K562 (cell line): ENCODE data around the gene UNKL. TPM values are rescaled to one million over a fixed set of nuclear protein-coding genes. Genes with fewer than 3 reads are reported as not detected.

Experiments used
- ATAC-seq: fragments of 200-7000 bp; cut with Tn5 transposase; 3 replicates; pipeline ENCODE4 v1.9.1; 2020; ENCODE audit warnings: moderate library complexity
- BruUV-seq: library from RNA; stranded (reverse); fragments of 400-500 nt; replicated peaks from 2 replicates; lab custom pipeline; 2021; lab: Mats Ljungman, UMichigan
- CTCF ChIA-PET: fragments of 300-600 bp; formaldehyde crosslinking; extraction: SDS; loops from one replicate; lab custom pipeline; 2021; ENCODE audit warnings: low intra/inter-chr PET ratio; lab: Yijun Ruan, JAX
- POLR2A ChIA-PET: fragments of 300-600, 350-650 bp; sonication (Branson Sonifier 250); formaldehyde crosslinking; extraction: SDS; loops from one replicate; lab custom pipeline; 2021; ENCODE audit warnings: antibody characterized with exemption, inconsistent platforms; lab: Yijun Ruan, JAX
- DNase-seq, 4 experiments: peaks; one replicate each; pipeline versions ENCODE4 v3.0.0 to v3.0.0-alpha.2; 2011 to 2018; ENCODE audit warnings: low spot score in 3 of 4, mixed read lengths in 3 of 4; ENCODE audit errors: extremely low read depth in 1 of 4
- FAIRE-seq: peaks from 2 replicates; lab custom pipeline; 2011; peaks lifted over from hg19 to GRCh38; lab: Jason Lieb, UNC
- H2AFZ ChIP-seq: 2 replicates; pipeline ENCODE4 v1.6.0; 2011; ENCODE audit warnings: low read depth, low read length, control low read depth, inconsistent platforms
- H3K27ac ChIP-seq: fragments of 200-600 bp; 3 replicates; pipeline ENCODE4 v1.8.0; 2011; ENCODE audit warnings: low read depth, mild to moderate bottlenecking, control low read depth, inconsistent platforms, low read length, moderate library complexity, mixed read lengths; ENCODE audit errors: extremely low read depth
- H3K27me3 ChIP-seq, 2 experiments: fragments of 300-600 bp in 1 of 2; 2 replicates in 1 of 2; 3 replicates in 1 of 2; pipeline versions ENCODE4 v1.6.0 to v1.8.0; 2011; ENCODE audit warnings: inconsistent platforms in 2 of 2, low read length in 2 of 2, mild to moderate bottlenecking in 1 of 2, mixed read lengths in 1 of 2, moderate library complexity in 1 of 2; ENCODE audit not compliant: control insufficient read depth in 2 of 2, insufficient read depth in 2 of 2
- H3K36me3 ChIP-seq: fragments of 300-600 bp; 3 replicates; pipeline ENCODE4 v1.8.0; 2011; ENCODE audit warnings: mild to moderate bottlenecking, low read length, inconsistent platforms; ENCODE audit not compliant: control insufficient read depth, insufficient read depth
- H3K4me1 ChIP-seq, 2 experiments: fragments of 200-600 bp in 1 of 2; replicated peaks in 1 of 2; 2 replicates in 1 of 2; 3 replicates in 1 of 2; pipeline versions ENCODE4 v1.5.1 to v1.8.0; 2011; ENCODE audit warnings: inconsistent platforms in 2 of 2, low read length in 2 of 2, mild to moderate bottlenecking in 1 of 2, mixed read lengths in 1 of 2, moderate library complexity in 1 of 2; ENCODE audit not compliant: control insufficient read depth in 2 of 2, insufficient read depth in 2 of 2
- H3K4me2 ChIP-seq: 2 replicates; pipeline ENCODE4 v1.6.1; 2011; ENCODE audit warnings: low read length, control low read depth, inconsistent platforms, mixed read lengths; ENCODE audit not compliant: insufficient read depth
- H3K4me3 ChIP-seq: fragments of 200-600 bp; sonication (generic), shearing (Covaris generic); 2 replicates; pipeline ENCODE4 v1.5.1; 2016; ENCODE audit warnings: control low read depth, inconsistent platforms
- H3K79me2 ChIP-seq: fragments of 200-600 bp; 3 replicates; pipeline ENCODE4 v1.8.0; 2011; ENCODE audit warnings: low read length, inconsistent platforms; ENCODE audit not compliant: control insufficient read depth, insufficient read depth
- H3K9ac ChIP-seq, 2 experiments: 2 replicates each; pipeline versions ENCODE4 v1.6.0 to v1.6.1; 2011; ENCODE audit warnings: low read depth in 2 of 2, low read length in 2 of 2, control low read depth in 1 of 2, inconsistent platforms in 1 of 2, mild to moderate bottlenecking in 1 of 2, mixed read lengths in 1 of 2; ENCODE audit not compliant: insufficient read depth in 1 of 2
- H3K9me1 ChIP-seq: one replicate; pipeline ENCODE4 v1.6.0; 2011; ENCODE audit warnings: inconsistent platforms, mild to moderate bottlenecking, low read length, moderate library complexity; ENCODE audit not compliant: control insufficient read depth, insufficient read depth
- H3K9me3 ChIP-seq: replicated peaks from 2 replicates; pipeline ENCODE4 v1.5.1; 2011; ENCODE audit warnings: low read depth, low read length, inconsistent platforms; ENCODE audit not compliant: control insufficient read depth, insufficient read depth
- H4K20me1 ChIP-seq: replicated peaks from 2 replicates; pipeline ENCODE4 v1.6.1; 2011; ENCODE audit warnings: low read length, inconsistent platforms, mixed read lengths; ENCODE audit not compliant: control insufficient read depth, insufficient read depth
- CEBPB ChIP-seq: fragments of 450-650 bp; IDR thresholded peaks from 2 replicates; pipeline ENCODE4 v1.6.1; 2016; ENCODE audit warnings: missing genetic modification characterization, missing compliant biosample characterization
- DNMT1 ChIP-seq: fragments of 450-650 bp; IDR thresholded peaks from 2 replicates; pipeline ENCODE4 v1.6.1; 2016; ENCODE audit warnings: antibody characterized with exemption, mild to moderate bottlenecking
- ETV6 ChIP-seq, 3 experiments: fragments of 150-350 bp in 1 of 3; sonication (generic) in 1 of 3; formaldehyde crosslinking in 1 of 3; IDR thresholded peaks; 2 replicates each; pipeline versions ENCODE4 v1.6.1 to v1.8.0; 2014 to 2022; ENCODE audit warnings: borderline replicate concordance in 2 of 3, low read depth in 2 of 3, antibody characterized with exemption in 1 of 3, low read length in 1 of 3, mild to moderate bottlenecking in 1 of 3, missing genetic modification reagents in 1 of 3
- FIP1L1 ChIP-seq: fragments of 200-400 bp; formaldehyde crosslinking; IDR thresholded peaks from 2 replicates; pipeline ENCODE4 v1.6.1; 2018; ENCODE audit warnings: mild to moderate bottlenecking, low read depth, low read length; ENCODE audit not compliant: poor library complexity, severe bottlenecking
- FOXP1 ChIP-seq: sonication (generic); formaldehyde crosslinking; IDR thresholded peaks from 2 replicates; pipeline ENCODE4 v1.8.0; 2022; ENCODE audit warnings: mild to moderate bottlenecking, missing genetic modification reagents
- HMGN3 ChIP-seq: IDR thresholded peaks from 2 replicates; pipeline ENCODE4 v1.6.1; 2011; ENCODE audit warnings: borderline replicate concordance, low read depth, mild to moderate bottlenecking, mixed read lengths, low read length; ENCODE audit not compliant: insufficient read length; ENCODE audit errors: extremely low read depth
- NFE2L1 ChIP-seq: fragments of 450-650 bp; IDR thresholded peaks from 2 replicates; pipeline ENCODE4 v1.6.1; 2016; ENCODE audit warnings: missing genetic modification characterization, low read depth, mild to moderate bottlenecking, missing compliant biosample characterization, moderate library complexity, borderline replicate concordance
- RFX5 ChIP-seq: IDR thresholded peaks from 2 replicates; pipeline ENCODE4 v1.6.1; 2011; ENCODE audit warnings: low read depth, mild to moderate bottlenecking, improper control_type of control experiment, low read length
- SNIP1 ChIP-seq: fragments of 450-650 bp; IDR thresholded peaks from 2 replicates; pipeline ENCODE4 v1.7.1; 2017; ENCODE audit warnings: low read depth, mild to moderate bottlenecking
- STAT5A ChIP-seq: IDR thresholded peaks from 2 replicates; pipeline ENCODE4 v1.6.1; 2012; ENCODE audit warnings: low read length, inconsistent platforms, borderline replicate concordance
- ZC3H11A ChIP-seq: IDR thresholded peaks from 2 replicates; pipeline ENCODE4 v1.6.1; 2012; ENCODE audit warnings: low read depth, low read length, improper control_type of control experiment
- ZNF134 ChIP-seq: fragments of 250-450 bp; sonication (Bioruptor Pico); conservative IDR thresholded peaks from 2 replicates; pipeline ENCODE4 v1.4.0; 2020
- ZNF174 ChIP-seq: fragments of 250-450 bp; sonication (Bioruptor Pico); IDR thresholded peaks from 2 replicates; pipeline ENCODE4 v1.4.0; 2020; ENCODE audit warnings: mild to moderate bottlenecking
- ZNF232 ChIP-seq: sonication (generic); formaldehyde crosslinking; IDR thresholded peaks from 2 replicates; pipeline ENCODE4 v1.8.0; 2022; ENCODE audit warnings: mild to moderate bottlenecking, missing genetic modification reagents
- ZNF24 ChIP-seq: fragments of 450-650 bp; IDR thresholded peaks from 2 replicates; pipeline ENCODE4 v1.6.1; 2016
- WGBS: fragments of 100-300 bp; shearing (Covaris generic); methylation state at CpG from one replicate; pipeline ENCODE4 v1.1.6; 2016; ENCODE audit warnings: low coverage, mixed read lengths; ENCODE audit not compliant: insufficient coverage; ENCODE audit errors: missing lambda C conversion rate; 5-methylcytosine and 5-hydroxymethylcytosine counted together
- in situ Hi-C: fragments of 300-500 bp; cut with MboI; formaldehyde crosslinking; loops from 4 replicates; pipeline ENCODE4 v1.15.0; 2018; ENCODE audit warnings: inconsistent platforms, mixed read lengths
- intact Hi-C: fragments of 100-400 bp; cut with micrococcal nuclease; formaldehyde crosslinking; loops from 2 replicates; pipeline ENCODE4 v1.14.2; 2022
- polyA plus RNA-seq, 8 experiments: library from polyadenylated mRNA; depleted of rRNA in 4 of 8; stranded (reverse) in 5 of 8; unstranded in 3 of 8; fragments of >200 nt; fragmentation: Nextera tagmentation in 2 of 8; fragmentation: Illumina TruSeq in 1 of 8; extraction: Ambion mirVana in 2 of 8; extraction: Trizol in 1 of 8; gene quantifications; 2 replicates each; pipeline versions ENCODE4 v1.2.1 to v1.2.3, GENCODE V29; 2011 to 2014; ENCODE audit warnings: inconsistent platforms in 1 of 8, missing spikeins in 1 of 8
- total RNA-seq, 7 experiments: library from RNA; depleted of rRNA in 6 of 7; stranded (reverse); fragments of >200 nt in 6 of 7; fragmentation: Illumina TruSeq in 2 of 7; extraction: Trizol in 2 of 7; gene quantifications; 2 replicates each; pipeline versions ENCODE4 v1.2.1 to v1.2.3, GENCODE V29; 2011 to 2021; ENCODE audit warnings: low replicate concordance in 1 of 7
- TF ChIP-seq, protein P1 (sequence below): sonication (generic); formaldehyde crosslinking; IDR thresholded peaks from 2 replicates; pipeline ENCODE4 v1.8.0; 2022; ENCODE audit warnings: mild to moderate bottlenecking, missing genetic modification reagents

UNKL gene
- total and polyA plus RNA-seq, 9 of the 15 experiments (the other 6 are each of a cell fraction or from before 2014, with no cell fraction given): 0.37 to 30.2 (median 5.1) TPM

DNA sequence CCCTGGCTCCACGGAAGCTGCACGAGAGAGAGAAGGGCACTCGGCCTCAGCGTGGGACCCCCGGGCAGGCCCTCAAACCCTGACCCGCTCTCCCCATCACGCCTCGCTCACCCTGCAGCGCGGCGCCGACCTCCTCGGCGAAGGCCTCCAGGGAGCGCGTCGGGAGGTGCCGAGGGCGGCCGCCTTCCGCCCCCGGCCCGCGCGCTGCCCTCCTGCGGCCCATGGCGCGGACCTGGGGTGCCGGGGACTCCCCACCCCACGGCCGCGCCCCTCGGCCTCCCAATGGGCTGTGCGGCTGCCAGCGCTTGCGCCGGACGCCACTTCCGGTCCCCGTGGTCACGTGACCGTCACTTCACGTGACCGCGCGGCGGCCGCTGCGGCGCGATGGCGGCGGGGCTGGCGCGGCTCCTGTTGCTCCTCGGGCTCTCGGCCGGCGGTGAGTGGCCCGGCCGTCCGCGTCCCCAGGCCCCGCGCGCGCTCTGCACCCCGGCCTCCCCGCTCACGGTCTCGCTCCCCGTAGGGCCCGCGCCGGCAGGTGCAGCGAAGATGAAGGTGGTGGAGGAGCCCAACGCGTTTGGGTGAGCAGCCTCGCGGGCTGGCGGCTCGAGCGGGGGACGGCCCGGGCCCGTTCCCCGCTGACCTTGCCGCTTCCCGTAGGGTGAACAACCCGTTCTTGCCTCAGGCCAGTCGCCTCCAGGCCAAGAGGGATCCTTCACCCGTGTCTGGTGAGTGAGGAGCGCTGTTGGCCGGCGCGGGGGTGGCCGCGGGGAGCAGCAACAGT lies 62.7 kb downstream of the UNKL start, which contains the start of the genes GNPTG and TSR3:
TSS of gene GNPTG (plus strand) at position 350 of the 781 bp plus-strand sequence. CDS start at position 385, 35 bp downstream.
TSS of gene TSR3 (minus strand) at position 297 of the 781 bp plus-strand sequence. CDS start at position 223, 74 bp downstream.
- DNase-seq (peak; percentile 89 to 94 (median 92)), ATAC-seq (peak; percentile 90), FAIRE-seq (peak; percentile 78)
- peaks cover 4 to 87% of the 10 kb centered on the region in 2 experiments; a peak in 3 of 5 replicates for H3K4me1 ChIP-seq
- POLR2A ChIA-PET: interaction anchor here (0.6 to 1.6 kb wide), 3 partner anchors 27 to 374 kb away, joined by 3 to 5 read pairs (median 3); no protein-coding TSS in a partner anchor
- peaks cover 22% of the 10 kb centered on the region; the same call in 1 of the 3 replicates for H3K36me3 ChIP-seq
- H3K9me1 ChIP-seq: no peaks in the 10 kb centered on the region
- in situ Hi-C loops (no loop called here), intact Hi-C loops (no loop called here)
- peak within 1 kb of the TSS; percentile 80 to 93 for H3K9ac ChIP-seq
- no TSS peak for BruUV-seq
- H3K27me3 ChIP-seq: no peaks in the 10 kb centered on the region
- H3K79me2 ChIP-seq: peaks cover 46% of the 10 kb centered on the region
- H3K9me3 ChIP-seq: no peaks in the 10 kb centered on the region
- H4K20me1 ChIP-seq: peaks cover 4% of the 10 kb centered on the region
- CTCF ChIA-PET: no interaction called here
- peak within 1 kb of the TSS; percentile 99 for H3K4me3 ChIP-seq
- peak within 1 kb of the TSS; percentile 84 for H2AFZ ChIP-seq
- 1% methylated on average over 70 of the region's 98 CpGs for WGBS
- peak within 1 kb of the TSS; percentile 80 for H3K4me2 ChIP-seq
- H3K27ac ChIP-seq: peak within 1 kb of the TSS; percentile 52; the same call in 2 of the 3 replicates
- TF ChIP-seq FOXP1 (no peak; the same call in 1 of the 2 replicates), STAT5A (no peak), ZNF134 (no peak), NFE2L1 (tag) (no peak), RFX5 (no peak), ZC3H11A (no peak), FIP1L1 (peak; percentile 20), HMGN3 (peak; percentile 83), ETV6 (IDR thresholded peaks at IDR 0.05; ENCODE audit: borderline replicate concordance in 1 of 2, low read depth in 2 of 2, low read length in 1 of 2) (peak in 1 of 2 experiments; percentile 46; a peak in 1 of 4 replicates), ETV6 (CRISPR knock-in tag; IDR thresholded peaks at IDR 0.05; ENCODE audit: borderline replicate concordance) (no peak), ZNF174 (CRISPR knock-in tag) (no peak), SNIP1 (no peak), DNMT1 (no peak), ZNF24 (peak; percentile 19; the same call in 1 of the 2 replicates), CEBPB (no peak), ZNF232 (no peak)
- TF ChIP-seq, protein P1, sequence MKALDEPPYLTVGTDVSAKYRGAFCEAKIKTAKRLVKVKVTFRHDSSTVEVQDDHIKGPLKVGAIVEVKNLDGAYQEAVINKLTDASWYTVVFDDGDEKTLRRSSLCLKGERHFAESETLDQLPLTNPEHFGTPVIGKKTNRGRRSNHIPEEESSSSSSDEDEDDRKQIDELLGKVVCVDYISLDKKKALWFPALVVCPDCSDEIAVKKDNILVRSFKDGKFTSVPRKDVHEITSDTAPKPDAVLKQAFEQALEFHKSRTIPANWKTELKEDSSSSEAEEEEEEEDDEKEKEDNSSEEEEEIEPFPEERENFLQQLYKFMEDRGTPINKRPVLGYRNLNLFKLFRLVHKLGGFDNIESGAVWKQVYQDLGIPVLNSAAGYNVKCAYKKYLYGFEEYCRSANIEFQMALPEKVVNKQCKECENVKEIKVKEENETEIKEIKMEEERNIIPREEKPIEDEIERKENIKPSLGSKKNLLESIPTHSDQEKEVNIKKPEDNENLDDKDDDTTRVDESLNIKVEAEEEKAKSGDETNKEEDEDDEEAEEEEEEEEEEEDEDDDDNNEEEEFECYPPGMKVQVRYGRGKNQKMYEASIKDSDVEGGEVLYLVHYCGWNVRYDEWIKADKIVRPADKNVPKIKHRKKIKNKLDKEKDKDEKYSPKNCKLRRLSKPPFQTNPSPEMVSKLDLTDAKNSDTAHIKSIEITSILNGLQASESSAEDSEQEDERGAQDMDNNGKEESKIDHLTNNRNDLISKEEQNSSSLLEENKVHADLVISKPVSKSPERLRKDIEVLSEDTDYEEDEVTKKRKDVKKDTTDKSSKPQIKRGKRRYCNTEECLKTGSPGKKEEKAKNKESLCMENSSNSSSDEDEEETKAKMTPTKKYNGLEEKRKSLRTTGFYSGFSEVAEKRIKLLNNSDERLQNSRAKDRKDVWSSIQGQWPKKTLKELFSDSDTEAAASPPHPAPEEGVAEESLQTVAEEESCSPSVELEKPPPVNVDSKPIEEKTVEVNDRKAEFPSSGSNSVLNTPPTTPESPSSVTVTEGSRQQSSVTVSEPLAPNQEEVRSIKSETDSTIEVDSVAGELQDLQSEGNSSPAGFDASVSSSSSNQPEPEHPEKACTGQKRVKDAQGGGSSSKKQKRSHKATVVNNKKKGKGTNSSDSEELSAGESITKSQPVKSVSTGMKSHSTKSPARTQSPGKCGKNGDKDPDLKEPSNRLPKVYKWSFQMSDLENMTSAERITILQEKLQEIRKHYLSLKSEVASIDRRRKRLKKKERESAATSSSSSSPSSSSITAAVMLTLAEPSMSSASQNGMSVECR (CRISPR knock-in tag): peak; percentile 100
